WTC11 (cell line): ENCODE measurements around the gene SMG1. TPM values are rescaled to one million over a fixed set of nuclear protein-coding genes. Genes with fewer than 3 reads are reported as not detected.

Experiments
- CREB1 ChIP-seq: sonication (generic); formaldehyde crosslinking; IDR thresholded peaks from 2 replicates; pipeline ENCODE4 v1.8.0; 2023; ENCODE audit warnings: mild to moderate bottlenecking, missing genetic modification reagents
- GRHL2 ChIP-seq: fragments of 250-450 bp; sonication (Bioruptor Pico); IDR thresholded peaks from 2 replicates; pipeline ENCODE4 v1.8.0; 2022; ENCODE audit warnings: mild to moderate bottlenecking, moderate library complexity; ENCODE audit not compliant: insufficient replicate concordance, severe bottlenecking
- GTF2I ChIP-seq: fragments of 250-450 bp; sonication (Bioruptor Pico); conservative IDR thresholded peaks from 2 replicates; pipeline ENCODE4 v1.4.0; 2021; ENCODE audit warnings: mild to moderate bottlenecking
- MXD4 ChIP-seq: fragments of 250-450 bp; sonication (Bioruptor Pico); IDR thresholded peaks from 2 replicates; pipeline ENCODE4 v1.8.0; 2021; ENCODE audit warnings: mild to moderate bottlenecking, moderate library complexity, borderline replicate concordance
- NR2C2 ChIP-seq: sonication (generic); formaldehyde crosslinking; IDR thresholded peaks from 2 replicates; pipeline ENCODE4 v1.8.0; 2022; ENCODE audit warnings: mild to moderate bottlenecking, missing genetic modification reagents
- RELA ChIP-seq: sonication (generic); formaldehyde crosslinking; IDR thresholded peaks from 2 replicates; pipeline ENCODE4 v1.8.1; 2022; ENCODE audit warnings: missing genetic modification reagents, mild to moderate bottlenecking, borderline replicate concordance
- SMAD3 ChIP-seq: sonication (generic); formaldehyde crosslinking; IDR thresholded peaks from 2 replicates; pipeline ENCODE4 v1.8.0; 2022; ENCODE audit warnings: missing genetic modification reagents, mild to moderate bottlenecking, borderline replicate concordance
- SOX15 ChIP-seq: fragments of 250-450 bp; sonication (Bioruptor Pico); IDR thresholded peaks from 2 replicates; pipeline ENCODE4 v1.9.0; 2021; ENCODE audit warnings: mild to moderate bottlenecking
- TCF7 ChIP-seq: sonication (generic); formaldehyde crosslinking; IDR thresholded peaks from 2 replicates; pipeline ENCODE4 v1.8.0; 2022; ENCODE audit warnings: mild to moderate bottlenecking, low read depth, missing genetic modification reagents, moderate library complexity
- ZNF423 ChIP-seq: fragments of 250-450 bp; sonication (Bioruptor Pico); IDR thresholded peaks from 2 replicates; pipeline ENCODE4 v2.1.2; 2022; ENCODE audit warnings: mild to moderate bottlenecking, moderate library complexity
- total RNA-seq: library from RNA; stranded (reverse); gene quantifications from 3 replicates; pipeline ENCODE4 v1.2.3, GENCODE V29; 2021
- TF ChIP-seq, protein P1 (sequence below): fragments of 250-450 bp; sonication (Bioruptor Pico); IDR thresholded peaks from 2 replicates; pipeline ENCODE4 v1.9.0; 2021; ENCODE audit warnings: mild to moderate bottlenecking, borderline replicate concordance
- TF ChIP-seq, protein P2 (sequence below): sonication (generic); formaldehyde crosslinking; IDR thresholded peaks from 2 replicates; pipeline ENCODE4 v1.8.0; 2022; ENCODE audit warnings: mild to moderate bottlenecking, missing genetic modification reagents
- TF ChIP-seq, protein P3 (sequence below): sonication (generic); formaldehyde crosslinking; IDR thresholded peaks from 2 replicates; pipeline ENCODE4 v1.8.0; 2023; ENCODE audit warnings: mild to moderate bottlenecking, missing genetic modification reagents
- TF ChIP-seq, protein P4 (sequence below): sonication (generic); formaldehyde crosslinking; IDR thresholded peaks from 2 replicates; pipeline ENCODE4 v1.8.1; 2022; ENCODE audit warnings: mild to moderate bottlenecking, missing genetic modification reagents, moderate library complexity, borderline replicate concordance
- TF ChIP-seq, protein P5 (sequence below): fragments of 250-450 bp; sonication (Bioruptor Pico); IDR thresholded peaks from 2 replicates; pipeline ENCODE4 v2.1.2; 2022; ENCODE audit warnings: mild to moderate bottlenecking, moderate library complexity
- TF ChIP-seq, protein P6 (sequence below): sonication (generic); formaldehyde crosslinking; IDR thresholded peaks from 2 replicates; pipeline ENCODE4 v1.8.1; 2023; ENCODE audit warnings: mild to moderate bottlenecking, missing genetic modification reagents, moderate library complexity

Gene SMG1
- total RNA-seq, 1 experiment from 2014 or later, result 72.2 TPM

DNA sequence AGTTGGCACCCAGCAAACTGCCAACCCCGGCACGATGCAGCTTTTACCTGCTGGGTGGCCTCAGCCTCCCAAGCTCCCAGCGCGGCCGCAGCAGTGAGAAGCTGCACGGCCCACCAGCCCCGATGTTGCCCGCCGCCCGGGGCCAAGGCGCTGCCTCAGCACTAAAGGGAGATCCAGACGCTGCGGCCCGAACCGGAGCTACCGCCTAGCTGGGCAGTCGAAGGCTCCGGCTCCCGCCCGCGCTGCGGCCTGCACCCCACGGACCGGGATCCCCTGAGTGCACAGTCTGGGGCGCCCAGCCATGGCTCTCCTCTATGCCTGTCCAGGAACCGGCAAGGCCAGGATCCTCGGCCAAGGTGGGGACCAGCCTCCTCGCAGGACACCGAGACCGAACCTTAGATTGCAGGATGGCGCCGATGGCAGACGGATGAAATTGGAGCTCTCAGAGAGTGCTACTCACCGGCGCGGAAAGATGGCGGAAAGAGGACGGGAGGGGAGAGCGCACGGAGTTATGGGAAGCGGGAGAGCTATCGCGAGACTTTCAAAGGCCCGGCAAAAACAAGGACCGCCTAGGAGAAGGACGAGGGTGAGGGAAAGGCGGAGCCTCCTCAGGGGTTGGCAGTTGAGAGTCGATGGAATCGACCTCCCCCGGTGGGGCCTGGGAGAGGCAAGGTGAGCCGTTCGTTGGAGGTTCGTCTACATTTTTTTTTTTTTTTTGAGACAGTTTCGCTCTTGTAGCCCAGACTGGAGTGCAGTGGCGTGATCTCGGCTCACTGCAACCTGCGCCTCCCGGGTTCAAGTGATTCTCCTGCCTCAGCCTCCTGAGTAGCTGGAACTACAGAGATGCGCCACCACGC lies 136.1 kb downstream of the SMG1 start, which contains the start of gene RPS15A (continued):
- TF ChIP-seq GTF2I, result no peak
- TF ChIP-seq, protein P1, sequence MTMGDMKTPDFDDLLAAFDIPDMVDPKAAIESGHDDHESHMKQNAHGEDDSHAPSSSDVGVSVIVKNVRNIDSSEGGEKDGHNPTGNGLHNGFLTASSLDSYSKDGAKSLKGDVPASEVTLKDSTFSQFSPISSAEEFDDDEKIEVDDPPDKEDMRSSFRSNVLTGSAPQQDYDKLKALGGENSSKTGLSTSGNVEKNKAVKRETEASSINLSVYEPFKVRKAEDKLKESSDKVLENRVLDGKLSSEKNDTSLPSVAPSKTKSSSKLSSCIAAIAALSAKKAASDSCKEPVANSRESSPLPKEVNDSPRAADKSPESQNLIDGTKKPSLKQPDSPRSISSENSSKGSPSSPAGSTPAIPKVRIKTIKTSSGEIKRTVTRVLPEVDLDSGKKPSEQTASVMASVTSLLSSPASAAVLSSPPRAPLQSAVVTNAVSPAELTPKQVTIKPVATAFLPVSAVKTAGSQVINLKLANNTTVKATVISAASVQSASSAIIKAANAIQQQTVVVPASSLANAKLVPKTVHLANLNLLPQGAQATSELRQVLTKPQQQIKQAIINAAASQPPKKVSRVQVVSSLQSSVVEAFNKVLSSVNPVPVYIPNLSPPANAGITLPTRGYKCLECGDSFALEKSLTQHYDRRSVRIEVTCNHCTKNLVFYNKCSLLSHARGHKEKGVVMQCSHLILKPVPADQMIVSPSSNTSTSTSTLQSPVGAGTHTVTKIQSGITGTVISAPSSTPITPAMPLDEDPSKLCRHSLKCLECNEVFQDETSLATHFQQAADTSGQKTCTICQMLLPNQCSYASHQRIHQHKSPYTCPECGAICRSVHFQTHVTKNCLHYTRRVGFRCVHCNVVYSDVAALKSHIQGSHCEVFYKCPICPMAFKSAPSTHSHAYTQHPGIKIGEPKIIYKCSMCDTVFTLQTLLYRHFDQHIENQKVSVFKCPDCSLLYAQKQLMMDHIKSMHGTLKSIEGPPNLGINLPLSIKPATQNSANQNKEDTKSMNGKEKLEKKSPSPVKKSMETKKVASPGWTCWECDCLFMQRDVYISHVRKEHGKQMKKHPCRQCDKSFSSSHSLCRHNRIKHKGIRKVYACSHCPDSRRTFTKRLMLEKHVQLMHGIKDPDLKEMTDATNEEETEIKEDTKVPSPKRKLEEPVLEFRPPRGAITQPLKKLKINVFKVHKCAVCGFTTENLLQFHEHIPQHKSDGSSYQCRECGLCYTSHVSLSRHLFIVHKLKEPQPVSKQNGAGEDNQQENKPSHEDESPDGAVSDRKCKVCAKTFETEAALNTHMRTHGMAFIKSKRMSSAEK (CRISPR knock-in tag), result no peak
- TF ChIP-seq, protein P2, sequence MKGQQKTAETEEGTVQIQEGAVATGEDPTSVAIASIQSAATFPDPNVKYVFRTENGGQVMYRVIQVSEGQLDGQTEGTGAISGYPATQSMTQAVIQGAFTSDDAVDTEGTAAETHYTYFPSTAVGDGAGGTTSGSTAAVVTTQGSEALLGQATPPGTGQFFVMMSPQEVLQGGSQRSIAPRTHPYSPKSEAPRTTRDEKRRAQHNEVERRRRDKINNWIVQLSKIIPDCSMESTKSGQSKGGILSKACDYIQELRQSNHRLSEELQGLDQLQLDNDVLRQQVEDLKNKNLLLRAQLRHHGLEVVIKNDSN (CRISPR knock-in tag), result peak; percentile 30; the same call in 1 of the 2 replicates
- no peak for TF ChIP-seq RELA (CRISPR knock-in tag)
- no peak for TF ChIP-seq GRHL2 (CRISPR knock-in tag)
- TF ChIP-seq MXD4 (CRISPR knock-in tag), result no peak
- no peak for TF ChIP-seq TCF7 (CRISPR knock-in tag)
- 0 out of 2 replicates have a peak, but pooled peaks have one; percentile 60 for TF ChIP-seq CREB1
- TF ChIP-seq, protein P3, sequence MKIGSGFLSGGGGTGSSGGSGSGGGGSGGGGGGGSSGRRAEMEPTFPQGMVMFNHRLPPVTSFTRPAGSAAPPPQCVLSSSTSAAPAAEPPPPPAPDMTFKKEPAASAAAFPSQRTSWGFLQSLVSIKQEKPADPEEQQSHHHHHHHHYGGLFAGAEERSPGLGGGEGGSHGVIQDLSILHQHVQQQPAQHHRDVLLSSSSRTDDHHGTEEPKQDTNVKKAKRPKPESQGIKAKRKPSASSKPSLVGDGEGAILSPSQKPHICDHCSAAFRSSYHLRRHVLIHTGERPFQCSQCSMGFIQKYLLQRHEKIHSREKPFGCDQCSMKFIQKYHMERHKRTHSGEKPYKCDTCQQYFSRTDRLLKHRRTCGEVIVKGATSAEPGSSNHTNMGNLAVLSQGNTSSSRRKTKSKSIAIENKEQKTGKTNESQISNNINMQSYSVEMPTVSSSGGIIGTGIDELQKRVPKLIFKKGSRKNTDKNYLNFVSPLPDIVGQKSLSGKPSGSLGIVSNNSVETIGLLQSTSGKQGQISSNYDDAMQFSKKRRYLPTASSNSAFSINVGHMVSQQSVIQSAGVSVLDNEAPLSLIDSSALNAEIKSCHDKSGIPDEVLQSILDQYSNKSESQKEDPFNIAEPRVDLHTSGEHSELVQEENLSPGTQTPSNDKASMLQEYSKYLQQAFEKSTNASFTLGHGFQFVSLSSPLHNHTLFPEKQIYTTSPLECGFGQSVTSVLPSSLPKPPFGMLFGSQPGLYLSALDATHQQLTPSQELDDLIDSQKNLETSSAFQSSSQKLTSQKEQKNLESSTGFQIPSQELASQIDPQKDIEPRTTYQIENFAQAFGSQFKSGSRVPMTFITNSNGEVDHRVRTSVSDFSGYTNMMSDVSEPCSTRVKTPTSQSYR (CRISPR knock-in tag), result 0 out of 2 replicates have a peak, but pooled peaks have one; percentile 34
- TF ChIP-seq SMAD3, result 0 out of 2 replicates have a peak, but pooled peaks have one; percentile 78
- TF ChIP-seq, protein P4, sequence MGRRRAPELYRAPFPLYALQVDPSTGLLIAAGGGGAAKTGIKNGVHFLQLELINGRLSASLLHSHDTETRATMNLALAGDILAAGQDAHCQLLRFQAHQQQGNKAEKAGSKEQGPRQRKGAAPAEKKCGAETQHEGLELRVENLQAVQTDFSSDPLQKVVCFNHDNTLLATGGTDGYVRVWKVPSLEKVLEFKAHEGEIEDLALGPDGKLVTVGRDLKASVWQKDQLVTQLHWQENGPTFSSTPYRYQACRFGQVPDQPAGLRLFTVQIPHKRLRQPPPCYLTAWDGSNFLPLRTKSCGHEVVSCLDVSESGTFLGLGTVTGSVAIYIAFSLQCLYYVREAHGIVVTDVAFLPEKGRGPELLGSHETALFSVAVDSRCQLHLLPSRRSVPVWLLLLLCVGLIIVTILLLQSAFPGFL, result peak; percentile 65; the same call in 1 of the 2 replicates
- TF ChIP-seq SOX15 (CRISPR knock-in tag), result no peak
- no peak for TF ChIP-seq NR2C2 (CRISPR knock-in tag)
- no peak for TF ChIP-seq ZNF423 (CRISPR knock-in tag)
- TF ChIP-seq, protein P5, sequence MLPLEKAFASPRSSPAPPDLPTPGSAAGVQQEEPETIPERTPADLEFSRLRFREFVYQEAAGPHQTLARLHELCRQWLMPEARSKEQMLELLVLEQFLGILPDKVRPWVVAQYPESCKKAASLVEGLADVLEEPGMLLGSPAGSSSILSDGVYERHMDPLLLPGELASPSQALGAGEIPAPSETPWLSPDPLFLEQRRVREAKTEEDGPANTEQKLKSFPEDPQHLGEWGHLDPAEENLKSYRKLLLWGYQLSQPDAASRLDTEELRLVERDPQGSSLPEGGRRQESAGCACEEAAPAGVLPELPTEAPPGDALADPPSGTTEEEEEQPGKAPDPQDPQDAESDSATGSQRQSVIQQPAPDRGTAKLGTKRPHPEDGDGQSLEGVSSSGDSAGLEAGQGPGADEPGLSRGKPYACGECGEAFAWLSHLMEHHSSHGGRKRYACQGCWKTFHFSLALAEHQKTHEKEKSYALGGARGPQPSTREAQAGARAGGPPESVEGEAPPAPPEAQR (CRISPR knock-in tag), result 0 out of 2 replicates have a peak, but pooled peaks have one; percentile 37
- TF ChIP-seq, protein P6, sequence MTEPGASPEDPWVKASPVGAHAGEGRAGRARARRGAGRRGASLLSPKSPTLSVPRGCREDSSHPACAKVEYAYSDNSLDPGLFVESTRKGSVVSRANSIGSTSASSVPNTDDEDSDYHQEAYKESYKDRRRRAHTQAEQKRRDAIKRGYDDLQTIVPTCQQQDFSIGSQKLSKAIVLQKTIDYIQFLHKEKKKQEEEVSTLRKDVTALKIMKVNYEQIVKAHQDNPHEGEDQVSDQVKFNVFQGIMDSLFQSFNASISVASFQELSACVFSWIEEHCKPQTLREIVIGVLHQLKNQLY (CRISPR knock-in tag), result no peak
